ENCODE results near the gene DUSP1. TPM values are rescaled to one million over a fixed set of nuclear protein-coding genes. Genes with fewer than 3 reads are reported as not detected.

Gene DUSP1
- total RNA-seq, 6 donors from 2014 or later, result 568 to 1,492 (median 904) TPM

- DNase-seq (peak in 1 of 2 donors; percentile 12), ATAC-seq (ENCODE audit: low FRiP score in 2 of 2) (no peak)
- Histone ChIP-seq H3K4me1 (peaks cover 18 to 29% (median 24%) of the 10 kb centered on the region in 4 donors), H3K4me3 (no peak overlapping the region), H3K27me3 (no peaks in the 10 kb centered on the region), H3K27ac (no peak overlapping the region), H3K9me3 (no peaks in the 10 kb centered on the region), H3K36me3 (no peaks in the 10 kb centered on the region)
- TF ChIP-seq POLR2A (IDR thresholded peaks at IDR 0.05), result no peak
- no peak for TF ChIP-seq EP300 (IDR thresholded peaks at IDR 0.05)
- TF ChIP-seq POLR2AphosphoS5 (IDR thresholded peaks at IDR 0.05), result no peak
- no peak for TF ChIP-seq CTCF (IDR thresholded peaks at IDR 0.05)
- WGBS, 2 donors, result 93 to 97% methylated on average over 6 of the region's 6 CpGs
Observed at GRCh38 chr5:172730222-172730621, 40.8 kb downstream of the DUSP1 start.

DNA sequence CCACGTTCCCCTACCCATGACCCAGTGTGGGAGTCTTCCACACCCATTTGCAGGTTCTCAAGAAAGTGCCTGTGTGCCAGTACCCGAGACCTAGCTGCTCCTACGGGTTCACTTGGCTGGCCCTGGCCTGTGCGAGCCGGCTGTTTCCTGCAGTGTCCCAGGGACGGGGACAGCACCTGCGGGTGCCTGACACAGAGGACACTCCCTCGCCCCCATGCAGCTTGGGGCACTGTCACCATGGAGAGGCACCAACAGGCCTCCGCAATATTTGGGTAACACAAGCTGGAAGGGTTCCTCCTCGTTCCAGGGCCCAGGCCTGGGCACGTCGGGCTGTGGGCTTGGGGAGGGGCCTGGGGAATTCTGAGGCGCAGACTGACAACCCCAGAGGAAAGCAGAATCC is 41.4 kb downstream of the DUSP1 start:
- no peaks in the 10 kb centered on the region for H3K27me3 ChIP-seq
- H3K27ac ChIP-seq, result no peak overlapping the region
- H3K36me3 ChIP-seq, result no peaks in the 10 kb centered on the region
- H3K9me3 ChIP-seq, result no peaks in the 10 kb centered on the region
- no peak for ATAC-seq (ENCODE audit: low FRiP score in 2 of 2)
- peak in 1 of 2 donors; percentile 63 for DNase-seq
- peaks cover 18 to 27% (median 23%) of the 10 kb centered on the region in 4 donors for H3K4me1 ChIP-seq
- 90% methylated on average over 2 to 13 of the region's 13 CpGs for WGBS, 2 donors
- no peak overlapping the region for H3K4me3 ChIP-seq
- TF ChIP-seq POLR2AphosphoS5 (IDR thresholded peaks at IDR 0.05) (no peak), CTCF (IDR thresholded peaks at IDR 0.05) (no peak), EP300 (IDR thresholded peaks at IDR 0.05) (no peak), POLR2A (IDR thresholded peaks at IDR 0.05) (no peak)

DNA sequence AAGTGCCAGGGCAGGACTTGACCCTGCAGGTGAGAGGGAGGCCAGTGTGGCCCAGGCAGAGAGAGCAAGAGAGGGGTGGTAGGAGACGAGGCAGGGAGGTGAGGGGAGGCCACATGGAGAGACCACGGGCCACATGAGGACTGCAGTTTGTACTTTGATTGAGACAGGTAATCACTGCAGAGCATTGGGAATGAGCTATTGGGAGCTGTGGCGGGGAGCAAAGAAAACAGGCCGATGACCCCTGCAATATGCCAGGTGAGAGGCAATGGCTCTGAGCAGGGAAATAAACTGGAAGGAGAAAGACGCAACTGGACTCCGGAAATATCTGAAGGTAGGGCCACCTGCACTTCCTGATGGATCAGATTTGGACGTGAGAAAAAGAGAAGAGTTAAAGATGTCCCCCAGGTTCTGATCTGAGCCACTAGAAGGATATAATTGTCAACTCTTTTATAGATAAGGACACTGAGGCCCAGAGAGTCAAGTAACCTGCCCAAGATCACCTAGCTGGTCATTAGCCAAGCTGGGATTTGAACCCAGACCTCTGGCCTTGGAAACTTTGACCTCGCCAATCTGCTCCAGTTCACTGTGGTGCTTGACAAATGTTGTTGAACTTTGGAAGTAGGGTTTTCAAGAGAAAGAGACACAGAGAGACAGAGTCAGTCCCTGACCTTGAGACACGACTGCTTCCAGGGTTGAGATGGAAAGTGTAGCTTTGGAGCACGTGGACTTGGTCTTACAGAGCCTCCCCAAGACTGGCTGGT is 42.3 kb downstream of the DUSP1 start:
- ATAC-seq (ENCODE audit: low FRiP score in 2 of 2), result no peak

DNA sequence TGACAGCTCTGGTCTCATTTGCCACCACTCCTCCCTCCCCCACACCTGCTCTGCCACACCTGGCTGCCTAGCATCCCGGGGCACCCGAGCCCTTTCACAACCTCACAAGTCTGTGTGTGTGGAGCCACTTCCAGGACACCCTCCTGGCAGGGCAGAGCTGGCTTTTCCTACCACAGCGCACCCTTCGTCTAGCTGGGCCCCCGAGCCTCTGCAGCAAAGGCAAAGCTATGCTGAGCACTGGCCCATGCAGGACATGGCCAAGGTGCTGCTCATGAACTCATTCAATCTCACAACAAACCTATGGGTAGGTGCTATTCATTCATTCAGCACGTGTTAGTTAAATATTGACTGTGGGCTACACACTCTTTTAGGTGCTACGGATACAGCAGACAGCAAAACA is 43.4 kb downstream of the DUSP1 start:
- Histone ChIP-seq H3K4me3 (no peak overlapping the region), H3K27ac (no peak overlapping the region), H3K4me1 (peaks cover 2 to 11% (median 7%) of the 10 kb centered on the region in 4 donors), H3K36me3 (no peaks in the 10 kb centered on the region), H3K27me3 (no peaks in the 10 kb centered on the region), H3K9me3 (no peaks in the 10 kb centered on the region)
- DNase-seq, result peak; percentile 39 to 78
- ATAC-seq (ENCODE audit: low FRiP score in 2 of 2), result no peak
- 67 to 89% methylated on average over 7 of the region's 7 CpGs for WGBS, 2 donors
- TF ChIP-seq POLR2A (IDR thresholded peaks at IDR 0.05) (no peak), EP300 (IDR thresholded peaks at IDR 0.05) (no peak), CTCF (IDR thresholded peaks at IDR 0.05) (no peak), POLR2AphosphoS5 (IDR thresholded peaks at IDR 0.05) (no peak)

More for the DNA sequence above, 42.3 kb downstream of the DUSP1 start:
- H3K4me3 ChIP-seq, result no peak overlapping the region
- DNase-seq, result no peak
- 85 to 87% methylated on average over 10 of the region's 10 CpGs for WGBS, 2 donors
- H3K36me3 ChIP-seq, result no peaks in the 10 kb centered on the region
- no peaks in the 10 kb centered on the region for H3K9me3 ChIP-seq
- TF ChIP-seq POLR2A (IDR thresholded peaks at IDR 0.05) (no peak), CTCF (IDR thresholded peaks at IDR 0.05) (no peak), EP300 (IDR thresholded peaks at IDR 0.05) (no peak), POLR2AphosphoS5 (IDR thresholded peaks at IDR 0.05) (no peak)
- H3K27ac ChIP-seq, result no peak overlapping the region
- no peaks in the 10 kb centered on the region for H3K27me3 ChIP-seq
- H3K4me1 ChIP-seq, result peaks cover 10 to 18% (median 15%) of the 10 kb centered on the region in 4 donors

DNA sequence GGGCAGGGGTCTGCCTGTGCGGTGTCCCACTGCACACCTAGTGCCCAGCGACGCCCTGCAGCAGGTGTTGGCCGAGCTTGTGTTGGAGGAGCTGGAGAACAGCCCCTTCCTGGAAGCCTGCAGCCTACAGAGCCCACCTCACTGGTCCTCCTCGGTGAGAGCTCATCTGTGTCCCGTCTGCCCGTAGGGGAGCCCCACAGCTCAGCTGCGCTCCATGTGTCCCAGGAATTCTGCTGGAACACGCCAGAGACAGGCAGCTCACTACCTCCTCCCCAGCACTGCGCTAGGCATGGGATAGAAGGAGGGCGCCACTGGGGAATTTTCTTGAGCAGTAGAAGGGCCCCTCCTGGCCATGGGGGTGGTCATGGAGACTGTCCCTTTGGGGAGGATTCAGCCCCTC is 44.0 kb downstream of the DUSP1 start:
- WGBS, 2 donors, result 93 to 95% methylated on average over 6 to 10 of the region's 11 CpGs
- Histone ChIP-seq H3K27ac (no peak overlapping the region), H3K27me3 (no peaks in the 10 kb centered on the region), H3K36me3 (no peaks in the 10 kb centered on the region), H3K4me1 (peaks cover 7 to 16% (median 9%) of the 10 kb centered on the region in 4 donors), H3K9me3 (no peaks in the 10 kb centered on the region), H3K4me3 (no peak overlapping the region)
- ATAC-seq (ENCODE audit: low FRiP score in 2 of 2) (no peak), DNase-seq (peak in 1 of 2 donors; percentile 46)
- no peak for TF ChIP-seq POLR2AphosphoS5 (IDR thresholded peaks at IDR 0.05)
- no peak for TF ChIP-seq POLR2A (IDR thresholded peaks at IDR 0.05)
- TF ChIP-seq CTCF (IDR thresholded peaks at IDR 0.05), result no peak
- no peak for TF ChIP-seq EP300 (IDR thresholded peaks at IDR 0.05)

All from upper lobe of left lung (tissue), 6 donors.